Activated T-cell treated with anti-CD3 and anti-CD28 coated beads, Interleukin-2, amount 50 U/mL, for 1 hour (primary cell): ENCODE measurements around the gene CHST11.
"Not testable (repeated sequence)": the region's sequence is repeated elsewhere in the genome, so short reads cannot be mapped to it uniquely, and the experiment has no call there.

Experiments used
- DNase-seq: peaks from one replicate; pipeline ENCODE4 v3.0.0-alpha.2; 2020

Gene CHST11

DNA sequence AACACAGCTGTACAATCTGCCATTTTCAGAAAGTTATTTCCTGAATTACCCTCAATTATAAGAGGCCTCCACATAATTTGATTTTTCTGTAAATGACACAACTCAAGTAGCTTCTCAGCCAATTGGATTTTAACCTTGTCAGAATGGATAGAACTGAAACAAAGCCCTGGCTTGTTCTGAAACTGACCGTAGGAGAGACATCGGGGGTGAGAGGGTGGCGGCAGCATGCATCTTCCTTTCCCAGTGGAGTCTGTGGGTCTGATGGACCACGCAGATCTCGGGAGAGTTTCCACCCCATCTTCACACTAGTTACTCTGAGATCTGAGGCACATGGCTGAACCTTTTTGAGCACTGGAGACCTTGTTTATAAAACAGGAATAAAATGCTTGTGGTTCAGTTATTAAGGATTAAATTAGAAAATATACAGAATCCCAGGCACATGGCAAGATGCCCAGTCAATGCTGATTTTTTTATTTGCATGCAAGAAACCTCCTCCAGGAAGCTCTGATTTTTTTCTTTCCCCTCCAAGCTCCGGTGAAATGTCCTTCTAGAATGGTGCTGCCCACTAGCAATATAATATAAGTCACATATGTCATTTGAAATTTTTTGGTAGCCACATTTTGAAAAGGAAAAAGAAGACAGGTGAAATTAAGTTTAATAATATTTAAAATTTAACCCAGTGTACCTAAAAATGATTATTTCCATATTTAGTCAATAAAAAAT is 153.9 kb downstream of the CHST11 start:
- no peak for DNase-seq

DNA sequence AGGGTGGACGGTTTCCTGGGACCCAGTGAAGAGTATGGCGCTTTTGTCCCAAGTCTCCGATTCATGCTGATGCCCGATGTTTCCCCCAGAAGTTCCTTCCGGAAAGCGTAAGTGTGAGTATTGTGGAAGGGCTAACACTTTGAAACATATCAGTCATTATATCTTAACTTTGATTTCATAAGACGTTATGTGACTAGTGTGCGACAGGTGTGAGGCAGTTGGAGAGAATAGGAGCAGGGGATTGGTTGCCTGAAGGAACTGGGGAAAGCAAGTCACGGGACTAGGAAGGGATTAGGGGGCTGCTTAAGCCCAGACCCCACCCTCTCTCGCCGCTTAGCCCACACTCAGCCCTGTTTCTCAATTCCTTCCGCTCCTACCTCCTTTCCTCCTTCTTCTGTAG is 154.9 kb downstream of the CHST11 start:
- DNase-seq: no peak

DNA sequence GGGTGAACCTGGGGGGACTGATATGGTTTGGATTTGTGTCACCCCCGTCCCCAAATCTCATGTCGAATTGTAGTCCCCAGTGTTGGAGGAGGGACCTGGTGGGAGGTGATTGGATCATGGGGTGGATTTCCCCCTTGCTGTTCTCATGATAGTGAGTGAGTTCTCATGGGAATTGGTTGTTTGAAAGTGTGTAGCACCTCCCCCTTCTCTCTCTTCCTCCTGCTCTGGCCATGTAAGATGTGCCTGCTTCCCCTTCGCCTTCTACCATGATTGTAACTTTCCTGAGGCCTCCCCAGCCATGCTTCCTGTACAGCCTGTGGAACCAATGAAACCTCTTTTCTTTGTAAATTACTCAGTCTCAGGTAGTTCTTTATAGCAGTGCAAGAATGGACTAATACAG is 156.6 kb downstream of the CHST11 start:
- DNase-seq: not testable (repeated sequence)

DNA sequence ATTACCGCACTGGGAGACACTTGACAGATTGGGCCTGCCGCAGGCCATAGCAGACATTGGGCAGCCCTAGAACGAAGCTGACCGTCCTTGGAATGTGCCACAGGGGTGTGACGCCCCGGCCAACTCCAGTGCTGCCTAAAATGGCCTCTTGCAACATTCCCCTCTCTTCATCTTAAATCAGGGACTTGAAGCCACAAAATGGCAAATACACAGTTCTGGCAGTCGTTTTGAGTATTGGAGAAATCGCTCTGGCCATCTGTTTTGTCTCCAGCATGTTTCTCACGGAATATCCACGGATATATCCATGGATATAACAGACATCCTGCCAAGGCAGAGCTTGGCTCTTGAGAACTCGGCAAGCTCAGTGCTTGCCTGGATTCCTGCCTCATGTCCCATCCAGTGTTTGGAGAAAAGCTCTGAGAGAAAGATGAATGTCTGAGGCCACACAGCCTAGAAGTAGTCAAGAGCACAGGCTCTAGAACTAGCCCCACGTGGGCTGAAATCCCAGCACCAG is 158.4 kb downstream of the CHST11 start:
- DNase-seq: no peak

DNA sequence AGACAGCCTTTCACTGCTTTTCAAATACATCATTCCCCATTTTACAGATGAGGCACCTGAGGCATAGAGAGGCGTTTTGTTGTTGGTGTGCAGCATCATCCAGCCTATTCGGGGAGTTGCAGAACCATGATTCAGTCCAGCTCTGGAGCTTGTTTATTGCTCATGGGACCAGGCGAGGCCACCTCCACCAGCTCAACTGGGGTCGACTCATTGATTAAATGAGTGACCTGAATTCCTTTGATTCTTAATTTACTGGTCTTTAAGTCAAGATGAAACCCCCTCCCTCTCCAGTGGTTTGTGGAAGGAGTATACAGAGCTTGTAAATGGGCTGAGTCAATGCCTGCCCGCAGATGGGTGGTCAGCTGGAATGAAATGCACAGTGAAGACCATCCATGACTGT is 161.9 kb downstream of the CHST11 start:
- no peak for DNase-seq

DNA sequence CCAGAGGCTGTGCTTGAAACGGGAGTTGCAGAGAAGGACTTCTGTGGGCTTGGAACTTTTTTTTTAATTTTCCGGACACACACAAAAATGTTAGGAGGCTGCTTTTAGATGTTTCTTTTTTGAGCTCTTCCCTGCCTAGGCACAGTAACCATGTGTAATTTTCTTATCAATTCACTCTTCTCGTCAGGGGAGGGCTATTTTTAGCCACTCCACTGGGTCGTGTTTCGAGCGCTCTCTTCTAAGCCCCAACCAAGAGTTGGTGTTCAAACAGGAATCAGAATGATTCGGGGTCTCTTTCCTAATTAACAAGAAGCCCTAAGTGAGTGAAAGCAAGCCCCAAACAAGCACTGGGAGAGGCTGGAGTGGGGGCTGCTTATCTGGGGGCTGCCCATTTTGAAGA is 162.6 kb downstream of the CHST11 start:
- DNase-seq: no peak

DNA sequence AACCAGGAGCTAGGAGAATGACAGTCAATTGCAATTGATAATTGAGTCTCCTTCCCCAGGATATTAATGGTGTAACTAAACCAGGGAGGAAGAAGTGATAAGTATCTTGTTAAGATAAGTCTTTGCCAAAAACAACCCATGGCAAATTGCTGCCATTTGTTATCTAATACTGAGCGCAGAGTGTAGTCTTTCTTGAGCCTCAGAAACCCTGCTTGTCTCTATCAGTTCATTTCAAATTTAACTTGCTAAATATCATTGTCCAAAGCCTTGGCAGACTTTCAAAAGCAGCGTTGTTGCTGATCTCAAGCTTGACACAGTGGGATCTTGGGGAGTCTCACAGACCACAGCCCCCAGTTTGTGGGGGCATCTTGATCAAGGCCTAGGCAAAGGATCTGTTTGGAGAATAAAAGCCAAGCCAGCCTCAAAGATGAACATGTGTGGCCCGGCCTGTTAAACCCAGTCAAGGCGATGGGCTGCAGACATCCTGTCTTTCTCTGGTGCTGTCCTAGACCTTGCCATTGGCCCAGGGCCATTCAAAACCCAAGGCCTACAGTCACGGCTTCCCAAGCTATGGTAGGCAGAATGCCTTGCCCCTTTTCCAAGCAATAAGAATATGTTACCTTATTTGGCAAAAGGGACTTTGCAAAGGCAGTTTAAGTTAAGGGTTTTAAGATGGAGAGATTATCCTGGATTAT is 164.2 kb downstream of the CHST11 start:
- no peak for DNase-seq

DNA sequence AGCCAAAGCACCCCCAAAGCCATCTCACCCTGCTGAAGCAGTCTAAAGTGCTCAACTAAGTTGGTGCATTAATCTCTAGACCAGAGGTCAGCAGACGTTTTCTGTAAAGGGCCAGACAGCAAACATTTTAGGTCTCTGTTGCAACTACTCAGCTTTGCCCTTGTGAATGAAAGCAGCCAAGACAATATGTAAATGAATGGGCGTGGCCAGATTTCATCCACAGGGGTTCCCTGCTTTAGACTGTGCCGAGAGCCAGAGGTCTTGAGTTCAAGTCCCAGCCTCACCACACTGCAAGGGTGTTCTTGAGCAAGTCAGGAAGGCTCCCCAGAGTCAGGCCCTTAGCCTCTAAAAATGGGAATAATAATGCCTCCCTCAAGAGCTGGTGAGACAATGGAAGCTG is 166.2 kb downstream of the CHST11 start:
- DNase-seq: no peak

DNA sequence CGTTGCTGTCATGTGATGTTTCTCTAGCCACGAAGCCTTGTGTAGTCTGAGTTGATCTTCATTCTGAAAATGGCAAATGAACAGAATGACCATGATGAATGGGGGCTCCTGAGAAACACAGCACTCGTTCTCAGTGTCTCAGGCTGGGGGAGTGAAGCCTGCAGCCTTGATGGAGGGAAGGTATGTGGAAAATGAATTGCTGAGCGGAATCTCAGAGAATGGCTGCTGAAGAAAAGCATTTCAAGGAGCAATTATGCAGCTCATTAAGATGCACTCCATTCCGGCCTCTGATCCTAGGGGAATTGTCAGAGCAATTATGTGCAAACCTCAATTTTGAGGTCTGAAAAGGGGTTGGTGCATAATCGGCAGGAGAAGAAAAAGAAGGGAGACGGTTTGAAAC is 167.1 kb downstream of the CHST11 start:
- DNase-seq: no peak

DNA sequence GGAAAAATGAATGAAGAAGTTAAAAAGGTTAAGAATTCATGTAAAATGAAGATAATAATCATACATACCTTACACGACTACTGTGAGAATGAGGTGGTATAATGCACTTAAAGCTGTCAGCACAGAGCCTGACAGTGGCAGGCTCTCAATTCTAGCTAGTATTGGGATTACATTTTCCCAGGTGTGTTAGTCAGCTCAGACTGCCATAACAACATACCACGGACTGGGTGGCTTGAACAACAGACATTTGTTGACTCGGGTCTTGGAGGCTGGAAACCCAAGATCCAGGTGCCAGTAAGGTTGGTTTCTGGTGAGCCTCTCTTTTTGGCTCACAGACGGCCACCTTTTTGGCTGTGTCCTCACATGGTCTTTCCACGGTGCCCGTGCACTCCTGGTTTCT is 167.8 kb downstream of the CHST11 start:
- no peak for DNase-seq

DNA sequence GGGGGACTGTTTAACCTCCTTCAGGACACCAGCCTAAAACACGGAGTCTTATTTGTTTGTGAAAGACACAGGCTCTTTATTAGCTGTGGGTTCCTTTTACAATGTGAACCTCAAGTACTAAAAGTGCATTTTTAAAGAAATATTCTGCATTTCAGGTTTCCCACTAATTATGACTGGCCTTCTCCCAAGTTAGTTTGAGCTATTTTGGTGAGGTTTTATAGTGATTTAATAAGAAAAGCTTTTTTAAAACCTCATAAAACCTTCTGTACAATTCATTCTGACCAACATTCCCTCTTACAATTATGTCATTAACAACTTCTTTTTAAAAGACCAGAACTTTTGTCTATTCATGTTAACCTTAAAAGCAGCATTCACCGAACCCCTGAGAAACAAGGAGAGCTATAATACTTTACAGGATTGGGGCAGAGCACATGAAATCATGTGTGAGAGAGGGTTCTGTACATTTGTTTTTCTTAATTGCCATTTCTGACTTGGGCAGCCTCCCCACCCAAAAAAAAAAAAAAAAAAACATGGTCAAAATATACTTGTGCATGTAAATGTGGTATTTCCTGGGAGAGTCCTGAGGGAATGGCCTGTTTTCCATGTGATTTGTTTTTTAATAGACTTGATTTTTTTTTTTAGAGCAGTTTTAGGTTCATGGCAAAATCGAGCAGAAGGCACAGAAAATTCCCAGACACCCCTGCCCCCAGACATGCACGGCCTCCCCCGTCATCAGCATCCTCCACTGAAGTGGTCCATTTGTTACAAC is 169.5 kb downstream of the CHST11 start:
- no peak for DNase-seq

DNA sequence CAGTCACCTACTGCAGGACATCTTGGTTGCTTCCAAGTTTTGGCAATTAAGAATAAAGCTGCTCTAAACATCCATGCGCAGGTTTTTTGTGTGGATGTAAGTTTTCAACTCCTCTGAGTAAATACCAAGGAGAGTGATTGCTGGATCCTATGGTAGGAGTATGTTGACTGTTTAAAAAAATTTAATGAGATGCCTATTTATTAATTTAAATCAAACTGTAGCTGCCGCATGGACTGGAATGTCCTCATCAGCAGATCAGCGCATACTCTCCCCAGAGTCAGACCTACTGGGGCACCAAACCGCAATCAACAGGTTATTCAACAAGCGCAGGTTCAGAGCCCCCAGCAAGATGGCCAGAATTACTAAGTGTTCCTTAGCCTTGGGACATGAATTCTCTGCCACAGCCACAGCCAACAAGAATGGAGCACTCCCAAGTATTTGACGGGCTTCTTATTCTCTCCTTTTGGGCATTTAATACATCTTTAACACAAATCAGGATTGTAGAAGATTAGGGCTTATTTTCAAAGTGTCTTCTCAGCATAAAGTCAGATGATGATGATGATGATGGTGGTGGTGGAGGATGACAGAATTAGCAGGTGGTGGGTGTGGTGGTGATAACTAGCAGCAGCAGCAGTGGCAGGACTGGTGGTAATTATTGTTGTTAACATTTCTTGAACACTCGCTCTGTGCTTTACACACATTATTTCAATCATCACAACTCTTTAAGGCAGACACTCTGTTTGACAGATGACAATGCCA is 170.7 kb downstream of the CHST11 start:
- DNase-seq: no peak

DNA sequence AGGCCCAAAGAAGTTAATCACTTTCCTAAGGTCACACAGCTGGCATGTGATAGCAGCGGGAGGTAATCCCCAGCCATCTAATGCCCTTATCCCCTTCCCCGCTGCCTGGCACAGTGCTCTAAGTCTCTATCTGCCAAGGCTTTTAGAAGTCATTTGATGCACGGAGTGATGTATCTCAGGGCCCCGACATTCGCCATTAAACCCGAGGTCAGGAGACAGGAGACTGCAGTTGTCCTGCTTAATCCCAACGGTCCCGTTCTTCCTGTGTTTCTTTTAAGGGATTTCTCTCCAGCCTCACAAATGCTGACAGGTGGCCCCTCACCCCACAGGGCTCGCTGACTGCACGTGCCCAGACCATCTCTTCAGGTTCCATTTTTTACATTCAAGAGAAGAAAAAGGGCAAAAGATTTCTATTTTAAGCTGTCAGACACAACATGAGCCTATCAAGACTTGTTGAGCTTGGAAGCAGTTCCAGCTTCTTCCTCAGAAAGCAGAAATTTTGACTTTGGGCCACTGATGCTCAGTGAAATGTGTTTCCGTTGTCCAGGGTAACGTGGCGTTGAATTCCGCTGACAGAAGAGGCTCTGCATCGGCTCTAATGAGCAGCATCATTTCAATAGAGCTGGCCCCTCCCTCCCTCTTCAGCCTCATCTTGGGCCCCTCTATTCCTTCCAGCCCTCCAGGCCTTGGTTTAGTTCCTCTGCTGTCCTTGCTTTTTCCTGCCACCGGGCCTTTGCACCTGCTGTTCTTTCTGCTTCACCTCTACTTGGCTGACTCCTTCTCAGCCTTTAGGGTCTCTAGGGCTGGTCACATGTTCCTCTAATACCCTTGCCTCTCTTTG is 171.5 kb downstream of the CHST11 start:
- no peak for DNase-seq

DNA sequence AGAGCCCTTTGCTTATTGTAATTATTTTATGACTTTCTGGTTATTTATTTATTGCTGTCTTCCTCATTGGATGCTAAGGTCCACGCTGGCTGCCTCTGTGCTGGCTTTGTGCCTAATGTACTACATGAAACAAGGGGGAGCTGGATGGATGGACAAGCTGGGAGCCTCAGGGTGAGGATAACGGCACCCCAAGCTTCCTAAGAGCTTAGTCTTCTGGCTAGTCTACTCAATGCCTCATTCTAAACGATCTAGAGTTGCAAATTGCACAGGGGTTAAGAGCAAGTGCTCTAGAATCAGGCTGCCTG is 172.0 kb downstream of the CHST11 start:
- DNase-seq: no peak

DNA sequence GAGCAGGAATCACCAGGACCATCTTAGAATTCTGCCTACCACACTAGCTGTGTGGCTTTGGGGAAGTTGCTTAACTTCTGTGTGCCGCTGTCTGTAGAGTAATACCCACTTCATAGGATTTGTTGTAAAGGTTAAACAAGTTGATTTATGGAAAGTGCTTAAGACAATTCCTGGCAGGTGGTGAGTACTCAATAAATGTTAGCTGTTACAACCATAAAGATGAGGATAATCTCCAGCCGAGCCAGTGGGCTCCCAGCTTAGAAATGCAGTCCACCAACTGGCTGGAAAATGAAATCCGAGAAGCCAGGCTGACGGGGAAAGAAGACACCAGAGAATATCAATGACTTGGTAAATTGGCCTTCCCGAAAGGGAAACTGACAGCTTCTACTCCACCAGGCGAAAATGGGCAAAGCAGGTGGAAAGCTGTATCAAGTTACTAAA is 173.5 kb downstream of the CHST11 start:
- DNase-seq: no peak

DNA sequence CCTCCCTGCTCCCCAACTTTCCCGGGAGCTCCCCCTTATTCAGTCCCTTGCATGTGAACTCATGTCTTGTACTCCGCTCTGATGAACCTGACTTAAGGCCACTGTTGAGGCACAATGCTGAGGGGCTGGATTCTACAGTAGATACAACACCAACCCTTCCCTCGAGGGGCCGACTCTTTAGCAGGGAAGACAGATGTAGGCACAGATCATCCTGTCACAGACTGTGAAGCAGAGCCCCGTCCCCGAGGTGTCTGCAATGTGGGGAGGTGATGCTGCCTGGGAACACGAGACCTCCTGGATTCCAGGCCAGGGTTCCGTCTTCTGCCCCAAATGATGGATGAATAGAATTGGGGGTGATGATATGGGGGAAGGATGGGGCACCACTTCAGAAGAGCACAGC is 175.1 kb downstream of the CHST11 start:
- DNase-seq: no peak

DNA sequence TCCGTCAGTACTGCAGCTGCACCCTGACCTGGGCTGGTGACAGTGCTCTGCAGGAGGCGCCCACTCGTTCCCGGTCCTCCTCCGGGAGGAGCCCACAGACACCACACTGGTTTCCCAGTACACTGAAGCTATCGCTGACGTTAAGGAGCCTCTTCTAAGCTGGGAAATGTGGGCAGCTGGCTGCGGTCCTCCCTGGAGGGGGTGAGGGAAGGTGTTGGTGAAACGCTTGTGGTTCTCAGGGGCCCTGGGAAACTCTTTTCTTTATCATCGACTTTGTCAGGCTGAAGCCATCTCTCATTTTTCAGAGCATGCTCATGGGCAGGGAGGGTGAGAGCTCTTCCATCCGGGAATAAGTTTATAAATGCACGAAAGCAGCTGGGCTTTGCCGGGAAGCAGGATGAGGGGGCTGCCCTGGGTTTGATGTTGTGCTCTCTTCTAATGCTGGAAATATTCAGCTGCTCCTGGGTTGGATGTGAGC is 176.0 kb downstream of the CHST11 start:
- no peak for DNase-seq

DNA sequence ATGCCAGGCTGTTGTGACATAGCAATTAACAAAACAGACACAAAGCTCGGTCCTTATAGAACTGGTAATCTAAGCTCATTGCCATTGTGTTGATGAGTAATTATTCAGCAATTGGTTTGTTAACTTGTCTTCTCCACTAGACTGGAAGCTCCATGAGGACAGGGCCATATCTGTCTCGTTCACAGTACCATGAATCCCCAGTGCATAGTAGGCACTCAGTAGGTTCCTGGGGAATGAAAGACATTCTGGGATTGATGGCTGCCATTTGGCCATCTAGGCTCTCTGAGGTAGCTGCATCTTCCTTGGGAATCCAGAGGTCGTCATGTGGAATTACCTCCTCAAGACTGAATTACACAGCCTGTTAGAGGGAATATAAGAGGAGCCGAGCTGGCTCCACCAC is 177.3 kb downstream of the CHST11 start:
- DNase-seq: no peak

DNA sequence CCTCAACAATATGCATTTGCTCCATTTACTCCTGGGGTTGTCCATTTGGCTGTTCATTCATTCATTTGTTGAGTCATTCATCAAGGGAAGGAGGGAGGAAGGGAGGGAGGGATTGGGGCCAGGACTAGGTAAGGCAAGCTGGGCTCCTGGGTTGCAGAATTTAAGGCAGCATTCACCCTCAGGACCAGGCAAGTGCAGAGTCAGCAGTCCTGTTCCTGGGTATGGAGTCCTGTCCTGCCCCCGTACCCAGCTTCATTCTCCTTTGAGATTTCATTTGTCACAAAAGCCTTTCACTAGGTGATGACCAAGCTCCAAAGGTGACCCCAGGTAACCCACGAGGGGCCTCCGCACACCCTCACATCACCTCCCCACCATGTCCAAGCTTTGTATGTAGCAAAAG is 178.1 kb downstream of the CHST11 start:
- DNase-seq: no peak

DNA sequence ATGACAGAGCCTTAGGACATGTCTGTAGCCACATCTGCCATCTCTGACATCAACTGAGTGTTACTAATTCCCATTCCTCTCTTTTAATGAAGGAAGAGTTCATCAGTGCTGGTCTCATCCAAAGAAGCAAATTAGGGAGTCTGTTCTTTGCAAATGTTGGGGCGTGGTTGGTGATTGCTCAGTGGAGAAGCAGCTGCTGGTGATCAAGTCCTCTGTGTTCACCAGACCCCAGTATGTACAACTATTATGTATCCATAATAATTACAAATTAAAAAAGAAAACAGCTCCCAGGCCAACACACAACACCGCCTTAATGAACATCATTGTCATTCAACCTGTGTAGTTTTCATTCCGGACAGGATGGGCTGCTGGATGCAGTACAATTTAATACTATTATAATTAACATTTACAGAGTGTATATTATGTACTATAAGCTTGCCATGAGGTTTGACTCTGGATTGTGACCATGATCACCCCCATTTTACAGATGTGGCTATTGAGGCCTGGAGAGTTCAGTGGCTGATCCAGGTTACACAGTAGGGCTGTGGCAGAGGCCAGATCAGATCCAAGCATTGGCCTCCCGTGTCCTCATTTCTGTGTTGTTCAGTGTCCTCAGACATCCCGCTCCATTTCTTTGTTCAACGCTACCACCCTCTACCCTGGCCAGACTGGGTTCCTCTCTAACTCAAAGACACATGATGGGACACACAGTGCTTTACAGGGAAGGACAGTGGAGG is 179.0 kb downstream of the CHST11 start:
- DNase-seq: no peak

DNA sequence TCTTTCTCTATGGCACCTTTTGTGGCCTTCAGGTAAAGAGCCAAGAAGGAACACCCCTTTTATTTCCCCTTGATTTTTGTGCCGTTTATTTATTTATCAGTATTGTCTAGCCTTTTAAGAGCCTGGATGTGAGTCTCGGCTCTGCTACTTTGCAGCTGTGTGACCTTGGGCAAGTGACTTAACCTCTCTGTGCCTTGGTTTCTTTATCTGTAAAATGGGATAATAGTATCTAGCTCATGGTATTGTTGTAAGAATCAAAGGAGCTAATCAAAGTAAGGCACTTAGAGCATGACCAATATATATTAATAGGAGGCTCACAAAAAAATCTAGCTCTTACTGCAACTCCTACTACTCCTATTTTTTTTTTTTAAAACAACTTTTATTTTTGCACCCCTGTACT is 179.7 kb downstream of the CHST11 start:
- DNase-seq: no peak
